HepG2 (cell line): ENCODE results near the gene PIGW. TPM values are rescaled to one million over a fixed set of nuclear protein-coding genes. Genes with fewer than 3 reads are reported as not detected.
A peak's percentile ranks its signal among the peaks of the same experiment; 100 is the strongest.

Source experiments
- ATAC-seq: fragments of 200-7000 bp; cut with Tn5 transposase; 3 replicates; pipeline ENCODE4 v1.9.1; 2020; ENCODE audit warnings: mild to moderate bottlenecking, moderate library complexity
- BruUV-seq: library from RNA; stranded (reverse); fragments of 400-500 nt; replicated peaks from 2 replicates; lab custom pipeline; 2021; lab: Mats Ljungman, UMichigan
- CTCF ChIA-PET: fragments of 300-600 bp; formaldehyde crosslinking; extraction: SDS; loops from one replicate; lab custom pipeline; 2021; ENCODE audit warnings: low total read pairs, inconsistent platforms, low intra/inter-chr PET ratio; lab: Yijun Ruan, JAX
- POLR2A ChIA-PET: fragments of 350-600 bp; sonication (Branson Sonifier 250); formaldehyde crosslinking; loops from one replicate; lab custom pipeline; 2020; ENCODE audit warnings: antibody characterized with exemption, inconsistent platforms; lab: Yijun Ruan, JAX
- DNase-seq: peaks from one replicate; pipeline ENCODE4 v3.0.0-alpha.2; 2015; ENCODE audit warnings: low spot score
- FAIRE-seq: peaks from 3 replicates; lab custom pipeline; 2011; peaks lifted over from hg19 to GRCh38; lab: Jason Lieb, UNC
- H2AFZ ChIP-seq: one replicate; pipeline ENCODE4 v1.6.1; 2011; ENCODE audit warnings: low read length, inconsistent platforms
- H3K27ac ChIP-seq: fragments of 300-600 bp; 3 replicates; pipeline ENCODE4 v1.8.0; 2011; ENCODE audit warnings: mixed run types, mild to moderate bottlenecking, mixed read lengths, low read length, inconsistent platforms; ENCODE audit not compliant: insufficient read depth; ENCODE audit errors: extremely low read length
- H3K27me3 ChIP-seq, 2 experiments: fragments of 200-600 bp in 1 of 2; 2 replicates in 1 of 2; 3 replicates in 1 of 2; pipeline versions ENCODE4 v1.6.0 to v1.8.0; 2011; ENCODE audit warnings: low read length in 2 of 2, mild to moderate bottlenecking in 2 of 2, moderate library complexity in 2 of 2, inconsistent platforms in 1 of 2; ENCODE audit not compliant: insufficient read depth in 2 of 2, control insufficient read depth in 1 of 2
- H3K36me3 ChIP-seq, 2 experiments: fragments of 200-600 bp in 1 of 2; replicated peaks in 1 of 2; 2 replicates in 1 of 2; 3 replicates in 1 of 2; pipeline versions ENCODE4 v1.5.1 to v1.8.0; 2011; ENCODE audit warnings: low read length in 2 of 2, inconsistent platforms in 1 of 2; ENCODE audit not compliant: insufficient read depth in 2 of 2, control insufficient read depth in 1 of 2
- H3K4me1 ChIP-seq: 2 replicates; pipeline ENCODE4 v1.5.1; 2012; ENCODE audit warnings: low read length, inconsistent platforms; ENCODE audit not compliant: insufficient read depth
- H3K4me2 ChIP-seq: 2 replicates; pipeline ENCODE4 v1.6.0; 2011; ENCODE audit warnings: low read depth, low read length, inconsistent platforms
- H3K4me3 ChIP-seq, 3 experiments: fragments of 200-600 bp in 1 of 3; sonication (generic), shearing (Covaris generic) in 1 of 3; replicated peaks in 1 of 3; 2 replicates each; pipeline ENCODE4 v1.5.1; 2011 to 2016; ENCODE audit warnings: low read length in 3 of 3, inconsistent platforms in 2 of 3, low read depth in 2 of 3, mild to moderate bottlenecking in 2 of 3, control low read depth in 1 of 3, mixed read lengths in 1 of 3; ENCODE audit not compliant: insufficient read depth in 1 of 3
- H3K79me2 ChIP-seq: one replicate; pipeline ENCODE4 v1.6.1; 2011; ENCODE audit warnings: low read length, inconsistent platforms; ENCODE audit not compliant: insufficient read depth
- H3K9ac ChIP-seq: 2 replicates; pipeline ENCODE4 v1.6.0; 2011; ENCODE audit warnings: mild to moderate bottlenecking, low read depth, low read length, inconsistent platforms; ENCODE audit not compliant: insufficient read depth
- H3K9me3 ChIP-seq: 2 replicates; pipeline ENCODE4 v1.5.1; 2012; ENCODE audit warnings: mild to moderate bottlenecking, low read length
- H4K20me1 ChIP-seq: 2 replicates; pipeline ENCODE4 v1.6.0; 2011; ENCODE audit warnings: inconsistent platforms, mild to moderate bottlenecking, low read length, moderate library complexity; ENCODE audit not compliant: insufficient read depth
- HNF1A ChIP-seq, 2 experiments: sonication (generic) in 1 of 2; formaldehyde crosslinking in 1 of 2; IDR thresholded peaks; 2 replicates each; pipeline versions ENCODE4 v1.4.0 to v1.6.1; 2016 to 2020; ENCODE audit warnings: borderline replicate concordance in 1 of 2, low read depth in 1 of 2, mild to moderate bottlenecking in 1 of 2, missing genetic modification reagents in 1 of 2
- KDM1A ChIP-seq: IDR thresholded peaks from 2 replicates; pipeline ENCODE4 v1.6.1; 2016; ENCODE audit warnings: missing compliant biosample characterization
- NCOR1 ChIP-seq: fragments of 200-600 bp; sonication (generic); IDR thresholded peaks from 2 replicates; pipeline ENCODE4 v1.7.0; 2017; ENCODE audit warnings: antibody characterized with exemption, low read length, borderline replicate concordance
- RBFOX2 ChIP-seq: fragments of 200-400 bp; formaldehyde crosslinking; IDR thresholded peaks from 2 replicates; pipeline ENCODE4 v1.6.1; 2017; ENCODE audit warnings: low read depth, mild to moderate bottlenecking, low read length
- ZC3H4 ChIP-seq: sonication (generic); formaldehyde crosslinking; IDR thresholded peaks from 2 replicates; pipeline ENCODE4 v1.4.0; 2020; ENCODE audit warnings: missing genetic modification reagents, borderline replicate concordance
- ZFP37 ChIP-seq: sonication (generic); formaldehyde crosslinking; IDR thresholded peaks from 2 replicates; pipeline ENCODE4 v1.4.0; 2020; ENCODE audit warnings: missing genetic modification reagents, borderline replicate concordance
- ZNF34 ChIP-seq: sonication (generic); formaldehyde crosslinking; IDR thresholded peaks from 2 replicates; pipeline ENCODE4 v1.4.0; 2020; ENCODE audit warnings: mild to moderate bottlenecking, missing genetic modification reagents, borderline replicate concordance
- ZNF496 ChIP-seq: sonication (generic); formaldehyde crosslinking; IDR thresholded peaks from 2 replicates; pipeline ENCODE4 v1.8.1; 2023; ENCODE audit warnings: mild to moderate bottlenecking, moderate library complexity, missing genetic modification reagents; ENCODE audit not compliant: insufficient replicate concordance
- ZNF547 ChIP-seq: sonication (generic); formaldehyde crosslinking; IDR thresholded peaks from 2 replicates; pipeline ENCODE4 v1.5.1; 2020; ENCODE audit warnings: mild to moderate bottlenecking, missing genetic modification reagents
- ZSCAN29 ChIP-seq: sonication (generic); formaldehyde crosslinking; conservative IDR thresholded peaks from 2 replicates; pipeline ENCODE4 v1.4.0; 2020; ENCODE audit warnings: mild to moderate bottlenecking, missing genetic modification reagents
- WGBS: methylation state at CpG from one replicate; pipeline ENCODE4 v1.1.6; 2017; ENCODE audit warnings: low lambda C conversion rate; 5-methylcytosine and 5-hydroxymethylcytosine counted together
- in situ Hi-C: cut with HindIII; loops from 2 replicates; pipeline ENCODE4 v1.10.0; 2017; ENCODE audit warnings: low pct_unique_long_range_greater_than_20kb; ENCODE audit not compliant: extremely low pct_ligation_motif_present
- intact Hi-C: fragments of 100-400 bp; cut with micrococcal nuclease; formaldehyde crosslinking; loops from one replicate; pipeline ENCODE4 v1.10.0; 2022; ENCODE audit not compliant: unreplicated experiment
- polyA plus RNA-seq, 8 experiments: library from polyadenylated mRNA; depleted of rRNA in 3 of 8; stranded (reverse) in 7 of 8; unstranded in 1 of 8; fragments of >200 nt; fragmentation: Illumina TruSeq in 4 of 8; extraction: Trizol in 4 of 8; gene quantifications; 2 replicates each; pipeline versions ENCODE4 v1.2.1 to v1.2.3, GENCODE V29; 2011 to 2016; ENCODE audit warnings: low read depth in 4 of 8, missing spikeins in 1 of 8, mixed read lengths in 1 of 8; ENCODE audit not compliant: insufficient read depth in 1 of 8
- total RNA-seq, 5 experiments: library from RNA; depleted of rRNA; stranded (reverse); fragments of >200 nt; fragmentation: Illumina TruSeq; extraction: Trizol; gene quantifications; 2 replicates each; pipeline ENCODE4 v1.2.3, GENCODE V29; 2016; ENCODE audit warnings: low read depth in 1 of 5
- TF ChIP-seq, protein P1 (sequence below): sonication (generic); formaldehyde crosslinking; IDR thresholded peaks from 2 replicates; pipeline ENCODE4 v1.8.0; 2022; ENCODE audit warnings: missing genetic modification reagents, mild to moderate bottlenecking, inconsistent platforms, borderline replicate concordance

PIGW gene
- total and polyA plus RNA-seq, 2 of the 13 experiments (the other 11 are each of a cell fraction or from before 2014, with no cell fraction given) = 9.0 to 24.0 TPM

DNA sequence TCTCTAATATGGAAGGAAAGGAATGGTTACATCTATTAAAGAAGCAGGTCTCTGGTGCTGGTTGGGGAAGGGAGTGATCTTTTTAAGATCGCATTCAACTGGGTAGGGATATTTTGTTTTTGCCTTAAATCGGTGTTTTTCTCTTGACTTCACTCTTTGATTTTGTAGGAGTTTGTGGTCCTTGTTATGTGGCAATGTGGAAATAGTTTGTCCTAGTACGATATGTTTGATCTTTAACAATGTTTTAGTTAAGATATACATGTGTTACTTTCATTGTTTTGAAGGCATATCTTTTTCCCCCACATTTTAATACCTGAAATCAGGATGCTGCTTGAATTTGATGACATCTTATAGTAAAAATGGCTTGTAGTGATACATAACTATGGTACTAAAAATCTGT lies 18.7 kb downstream of the PIGW start:
- in situ Hi-C loops = no loop called here
- ChIA-PET CTCF (no interaction called here), POLR2A (interaction anchor here (0.9 kb wide), 1 partner anchor 8 kb away, joined by 3 read pairs; no protein-coding TSS in a partner anchor)
- Histone ChIP-seq H3K4me1 (peaks cover 5% of the 10 kb centered on the region), H3K79me2 (peaks cover 73% of the 10 kb centered on the region), H3K9ac (no peak overlapping the region), H3K27ac (no peak overlapping the region), H3K9me3 (no peaks in the 10 kb centered on the region), H3K36me3 (peaks cover 7 to 27% of the 10 kb centered on the region in 2 experiments), H3K4me3 (no peak overlapping the region), H4K20me1 (peaks cover 7% of the 10 kb centered on the region; the same call in 1 of the 2 replicates), H3K4me2 (no peak overlapping the region), H3K27me3 (no peaks in the 10 kb centered on the region), H2AFZ (no peak overlapping the region)
- BruUV-seq = no TSS peak
- ATAC-seq = no peak
- DNase-seq = no peak
- FAIRE-seq = no peak
- TF ChIP-seq ZNF547 (no peak), RBFOX2 (0 out of 2 replicates have a peak, but pooled peaks have one; percentile 16)
- intact Hi-C loops = no loop called here
- 96% methylated on average over 3 of the region's 3 CpGs for WGBS

- in situ Hi-C loops = no loop called here
- Histone ChIP-seq H3K79me2 (peaks cover 6% of the 10 kb centered on the region), H2AFZ (no peak overlapping the region), H4K20me1 (no peaks in the 10 kb centered on the region), H3K27me3 (no peaks in the 10 kb centered on the region), H3K4me3 (no peak overlapping the region), H3K4me2 (no peak overlapping the region), H3K9me3 (no peaks in the 10 kb centered on the region), H3K4me1 (no peaks in the 10 kb centered on the region), H3K27ac (no peak overlapping the region), H3K9ac (no peak overlapping the region), H3K36me3 (peaks cover 25 to 69% of the 10 kb centered on the region in 2 experiments)
- intact Hi-C loops = no loop called here
- WGBS = 96% methylated on average over 4 of the region's 4 CpGs
- ChIA-PET CTCF (no interaction called here), POLR2A (interaction anchor here (1.0 kb wide), 1 partner anchor 31 kb away, joined by 3 read pairs; the partner anchor contains the start of genes MYO19 and PIGW)
- BruUV-seq = no TSS peak
- DNase-seq (no peak), FAIRE-seq (no peak), ATAC-seq (no peak)
- TF ChIP-seq ZNF496 (CRISPR knock-in tag) (no peak), HNF1A (IDR thresholded peaks at IDR 0.05; ENCODE audit: low read depth) (no peak), HNF1A (CRISPR knock-in tag; IDR thresholded peaks at IDR 0.05; ENCODE audit: borderline replicate concordance) (no peak), NCOR1 (no peak), ZC3H4 (CRISPR knock-in tag) (no peak), ZFP37 (CRISPR knock-in tag) (no peak), ZSCAN29 (CRISPR knock-in tag) (no peak), KDM1A (CRISPR knock-in tag) (no peak), ZNF34 (CRISPR knock-in tag) (no peak)
- TF ChIP-seq, protein P1, sequence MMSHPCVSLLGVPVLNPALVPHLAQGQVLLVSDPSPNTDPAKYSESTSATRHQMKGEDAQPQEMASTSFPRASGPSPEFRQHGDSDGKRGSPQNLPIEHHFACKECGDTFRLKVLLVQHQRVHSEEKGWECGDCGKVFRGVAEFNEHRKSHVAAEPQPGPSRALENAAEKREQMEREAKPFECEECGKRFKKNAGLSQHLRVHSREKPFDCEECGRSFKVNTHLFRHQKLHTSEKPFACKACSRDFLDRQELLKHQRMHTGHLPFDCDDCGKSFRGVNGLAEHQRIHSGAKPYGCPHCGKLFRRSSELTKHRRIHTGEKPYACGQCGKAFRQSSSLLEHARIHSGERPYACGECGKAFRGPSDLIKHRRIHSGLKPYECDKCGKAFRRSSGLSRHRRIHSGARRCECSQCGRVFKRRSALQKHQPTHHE (CRISPR knock-in tag) = no peak
Measured at GRCh38 chr17:36566081-36566480, 31.3 kb downstream of the PIGW start.
